ENCODE results near the gene ASPDH. TPM values are rescaled to one million over a fixed set of nuclear protein-coding genes. Genes with fewer than 3 reads are reported as not detected.

The ASPDH gene
- total RNA-seq, 2 donors from 2014 or later, result not detected

- Mint-ChIP-seq H3K4me1 (peaks cover 1% of the 10 kb centered on the region), H3K27ac (no peak overlapping the region), H3K9me3 (no peaks in the 10 kb centered on the region), H3K36me3 (ENCODE audit: low read depth) (no peaks in the 10 kb centered on the region), H3K27me3 (ENCODE audit: insufficient read depth) (peaks cover 43% of the 10 kb centered on the region), H3K4me3 (peak overlapping the region; percentile 70)
- Histone ChIP-seq H3K4me3 (ENCODE audit: low read length) (no peak overlapping the region), H3K27ac (ENCODE audit: low read depth, low read length) (peak overlapping the region; percentile 97), H3K4me1 (ENCODE audit: control insufficient read depth, insufficient read depth, low read length) (no peaks in the 10 kb centered on the region), H3K27me3 (ENCODE audit: control insufficient read depth, insufficient read depth, low read length, poor library complexity, severe bottlenecking) (no peaks in the 10 kb centered on the region), H3K9me3 (ENCODE audit: control insufficient read depth, low read length) (no peaks in the 10 kb centered on the region), H3K9ac (ENCODE audit: extremely low read depth, low read length, poor library complexity, severe bottlenecking) (no peak overlapping the region), H3K36me3 (ENCODE audit: control insufficient read depth, insufficient read depth, low read length) (no peaks in the 10 kb centered on the region)
- DNase-seq, result no peak
- 92 to 99% methylated on average over 14 to 36 of the region's 36 CpGs for WGBS, 2 experiments (ENCODE audit: insufficient coverage in 1 of 2, insufficient read length in 1 of 2)
- TF ChIP-seq CTCF (conservative IDR thresholded peaks at IDR 0.05), result no peak
Measured at GRCh38 chr19:50512112-50512998, 1.4 kb downstream of the ASPDH start.

- Histone ChIP-seq H3K27ac (ENCODE audit: low read depth, low read length) (peak within 1 kb of the TSS; percentile 97), H3K9me3 (ENCODE audit: control insufficient read depth, low read length) (no peaks in the 10 kb centered on the region), H3K4me1 (ENCODE audit: control insufficient read depth, insufficient read depth, low read length) (no peaks in the 10 kb centered on the region), H3K36me3 (ENCODE audit: control insufficient read depth, insufficient read depth, low read length) (no peaks in the 10 kb centered on the region), H3K4me3 (ENCODE audit: low read length) (peak within 1 kb of the TSS; percentile 73), H3K27me3 (ENCODE audit: control insufficient read depth, insufficient read depth, low read length, poor library complexity, severe bottlenecking) (no peaks in the 10 kb centered on the region), H3K9ac (ENCODE audit: extremely low read depth, low read length, poor library complexity, severe bottlenecking) (peak within 1 kb of the TSS; percentile 38)
- no peaks in the 10 kb centered on the region for H3K9me3 Mint-ChIP-seq
- WGBS, 2 experiments (ENCODE audit: insufficient coverage in 1 of 2, insufficient read length in 1 of 2), result 27 to 38% methylated on average over 23 to 69 of the region's 69 CpGs
- peaks cover 1% of the 10 kb centered on the region for H3K4me1 Mint-ChIP-seq
- peaks cover 37% of the 10 kb centered on the region for H3K27me3 Mint-ChIP-seq (ENCODE audit: insufficient read depth)
- H3K36me3 Mint-ChIP-seq (ENCODE audit: low read depth), result no peaks in the 10 kb centered on the region
- H3K27ac Mint-ChIP-seq, result peak within 1 kb of the TSS; percentile 94
- H3K4me3 Mint-ChIP-seq, result peak within 1 kb of the TSS; percentile 70
- peak; percentile 98 for DNase-seq
- TF ChIP-seq CTCF (conservative IDR thresholded peaks at IDR 0.05), result no peak
Measured at GRCh38 chr19:50511069-50511822, 2.5 kb downstream of the ASPDH start, which contains the start of gene JOSD2. TSS of gene JOSD2 (minus strand) at chr19:50511191. CDS start at chr19:50510431, 760 bp downstream.

GRCh38 chr19:50510700-50511068, 3.0 kb downstream of the ASPDH start:
- peak overlapping the region; percentile 88 for H3K27ac Mint-ChIP-seq
- peak overlapping the region; percentile 38 for H3K9ac ChIP-seq (ENCODE audit: extremely low read depth, low read length, poor library complexity, severe bottlenecking)

More at GRCh38 chr19:50510700-50511068, 3.0 kb downstream of the ASPDH start:
- 25 to 38% methylated on average over 7 to 10 of the region's 10 CpGs for WGBS, 2 experiments (ENCODE audit: insufficient coverage in 1 of 2, insufficient read length in 1 of 2)
- Histone ChIP-seq H3K9me3 (ENCODE audit: control insufficient read depth, low read length) (no peaks in the 10 kb centered on the region), H3K36me3 (ENCODE audit: control insufficient read depth, insufficient read depth, low read length) (no peaks in the 10 kb centered on the region), H3K27me3 (ENCODE audit: control insufficient read depth, insufficient read depth, low read length, poor library complexity, severe bottlenecking) (no peaks in the 10 kb centered on the region), H3K4me3 (ENCODE audit: low read length) (peak overlapping the region; percentile 73), H3K27ac (ENCODE audit: low read depth, low read length) (peak overlapping the region; percentile 97), H3K4me1 (ENCODE audit: control insufficient read depth, insufficient read depth, low read length) (no peaks in the 10 kb centered on the region)
- no peak for DNase-seq
- peak overlapping the region; percentile 70 for H3K4me3 Mint-ChIP-seq
- peaks cover 1% of the 10 kb centered on the region for H3K4me1 Mint-ChIP-seq
- no peak for TF ChIP-seq CTCF (conservative IDR thresholded peaks at IDR 0.05)
- no peaks in the 10 kb centered on the region for H3K36me3 Mint-ChIP-seq (ENCODE audit: low read depth)
- no peaks in the 10 kb centered on the region for H3K9me3 Mint-ChIP-seq
- H3K27me3 Mint-ChIP-seq (ENCODE audit: insufficient read depth), result peaks cover 34% of the 10 kb centered on the region
